Fibroblast of mammary gland (primary cell): ENCODE measurements around the gene LSR.

Source experiments
- DNase-seq: peaks from one replicate; pipeline ENCODE4 v3.0.0-alpha.2; 2010; ENCODE audit warnings: low read depth
- H3K4me3 ChIP-seq: 2 replicates; pipeline ENCODE4 v1.5.1; 2011; ENCODE audit warnings: low read depth, mild to moderate bottlenecking, low read length, moderate library complexity; ENCODE audit not compliant: control insufficient read depth
- CTCF ChIP-seq: conservative IDR thresholded peaks from 2 replicates; pipeline ENCODE4 v1.5.1; 2011; ENCODE audit warnings: low read depth, low read length, inconsistent platforms; ENCODE audit not compliant: control insufficient read depth, insufficient read depth

LSR gene

GRCh38 chr19:35290381-35291127 lies 41.8 kb downstream of the LSR start:
- no peak overlapping the region for H3K4me3 ChIP-seq
- DNase-seq, result no peak
- no peak for TF ChIP-seq CTCF

- DNase-seq, result no peak
- no peak overlapping the region for H3K4me3 ChIP-seq
- no peak for TF ChIP-seq CTCF
These were observed 42.5 kb downstream of the LSR start for GRCh38 chr19:35291259-35291658.

GRCh38 chr19:35291916-35292315 lies 43.1 kb downstream of the LSR start, which contains the start of gene MAG:
Gene MAG, plus strand, starts transcription at chr19:35292161. Its CDS starts 3,248 bp downstream, at chr19:35295409.
- DNase-seq, result no peak
- no peak within 1 kb of the TSS for H3K4me3 ChIP-seq
- no peak for TF ChIP-seq CTCF

- no peak for DNase-seq
- TF ChIP-seq CTCF, result no peak
These were observed 43.9 kb downstream of the LSR start for GRCh38 chr19:35292421-35293362.

GRCh38 chr19:35293363-35293739 lies 44.5 kb downstream of the LSR start:
- TF ChIP-seq CTCF, result no peak
- no peak for DNase-seq
- no peak overlapping the region for H3K4me3 ChIP-seq

More at GRCh38 chr19:35292421-35293362, 43.9 kb downstream of the LSR start:
- H3K4me3 ChIP-seq, result no peak overlapping the region

GRCh38 chr19:35293808-35294207 lies 45.0 kb downstream of the LSR start:
- no peak for TF ChIP-seq CTCF
- no peak overlapping the region for H3K4me3 ChIP-seq
- DNase-seq, result no peak
